Astrocyte (in vitro differentiated cells and primary cell): ENCODE measurements around the gene SH3BP5L.

Experiments
- EZH2 ChIP-seq: IDR thresholded peaks from 2 replicates; pipeline ENCODE4 v1.6.1; 2012; ENCODE audit warnings: mild to moderate bottlenecking, low read length, inconsistent platforms; ENCODE audit not compliant: insufficient read depth
- TF ChIP-seq, protein P1 (sequence below): IDR thresholded peaks from 2 replicates; pipeline ENCODE4 v1.5.1; 2011; ENCODE audit warnings: low read depth, mild to moderate bottlenecking, inconsistent platforms, low read length, moderate library complexity; ENCODE audit not compliant: insufficient read depth

DNA sequence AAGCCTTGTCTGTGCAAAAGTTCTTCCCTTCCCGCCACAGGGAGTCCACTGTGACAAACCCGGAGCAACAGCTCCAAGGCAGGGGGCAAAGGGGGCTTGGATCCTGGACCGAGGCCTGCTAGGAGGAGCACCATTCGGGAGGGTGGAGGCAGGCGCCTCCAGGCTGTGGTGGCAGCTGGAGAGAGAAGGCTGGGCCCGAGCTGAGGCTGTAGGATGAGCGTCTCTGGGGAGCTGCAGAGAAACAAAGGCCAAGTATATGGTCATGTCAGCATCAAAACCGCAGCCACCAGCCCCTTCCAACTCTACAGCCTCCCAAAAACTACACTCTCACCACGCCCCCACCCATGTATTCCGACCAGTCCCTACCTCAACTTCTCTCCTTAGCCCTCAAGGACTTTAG, 579 bp downstream of the SH3BP5L start:
- TF ChIP-seq, protein P1, sequence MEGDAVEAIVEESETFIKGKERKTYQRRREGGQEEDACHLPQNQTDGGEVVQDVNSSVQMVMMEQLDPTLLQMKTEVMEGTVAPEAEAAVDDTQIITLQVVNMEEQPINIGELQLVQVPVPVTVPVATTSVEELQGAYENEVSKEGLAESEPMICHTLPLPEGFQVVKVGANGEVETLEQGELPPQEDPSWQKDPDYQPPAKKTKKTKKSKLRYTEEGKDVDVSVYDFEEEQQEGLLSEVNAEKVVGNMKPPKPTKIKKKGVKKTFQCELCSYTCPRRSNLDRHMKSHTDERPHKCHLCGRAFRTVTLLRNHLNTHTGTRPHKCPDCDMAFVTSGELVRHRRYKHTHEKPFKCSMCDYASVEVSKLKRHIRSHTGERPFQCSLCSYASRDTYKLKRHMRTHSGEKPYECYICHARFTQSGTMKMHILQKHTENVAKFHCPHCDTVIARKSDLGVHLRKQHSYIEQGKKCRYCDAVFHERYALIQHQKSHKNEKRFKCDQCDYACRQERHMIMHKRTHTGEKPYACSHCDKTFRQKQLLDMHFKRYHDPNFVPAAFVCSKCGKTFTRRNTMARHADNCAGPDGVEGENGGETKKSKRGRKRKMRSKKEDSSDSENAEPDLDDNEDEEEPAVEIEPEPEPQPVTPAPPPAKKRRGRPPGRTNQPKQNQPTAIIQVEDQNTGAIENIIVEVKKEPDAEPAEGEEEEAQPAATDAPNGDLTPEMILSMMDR, result no peak
- TF ChIP-seq EZH2, result no peak
